Subcutaneous adipose tissue (tissue), 4 donors: ENCODE measurements around the gene MAPK4. TPM values are rescaled to one million over a fixed set of nuclear protein-coding genes. Genes with fewer than 3 reads are reported as not detected.

Source experiments
- CTCF ChIP-seq: fragments of 450-650 bp; IDR thresholded peaks from one replicate; pipeline ENCODE4 v1.5.1; 2016; ENCODE audit warnings: low read depth, mild to moderate bottlenecking, control low read depth, antibody characterized with exemption, moderate library complexity
- total RNA-seq, 4 donors: library from RNA; depleted of rRNA; stranded (reverse); fragments of >200 nt; gene quantifications; one replicate each; pipeline ENCODE4 v1.1.0, GENCODE V29; 2016

Gene MAPK4
- total RNA-seq, 4 donors from 2014 or later: 0.16 to 0.51 (median 0.22) TPM; not detected in 1

GRCh38 chr18:50744253-50744652, 184.4 kb downstream of the MAPK4 start:
- TF ChIP-seq CTCF: no peak

GRCh38 chr18:50745945-50746344, 186.1 kb downstream of the MAPK4 start:
- no peak for TF ChIP-seq CTCF

GRCh38 chr18:50747849-50748242, 188.0 kb downstream of the MAPK4 start:
- TF ChIP-seq CTCF: no peak

- no peak for TF ChIP-seq CTCF
These were observed 188.6 kb downstream of the MAPK4 start for GRCh38 chr18:50748243-50749229.

GRCh38 chr18:50749421-50749820, 189.5 kb downstream of the MAPK4 start:
- no peak for TF ChIP-seq CTCF

- TF ChIP-seq CTCF: no peak
These were observed 190.1 kb downstream of the MAPK4 start for GRCh38 chr18:50749945-50750344.

- TF ChIP-seq CTCF: no peak
These were observed 190.7 kb downstream of the MAPK4 start for GRCh38 chr18:50750546-50750945.
